Hepatic stellate cell (primary cell): ENCODE data around the gene ETV7.
"Not testable (repeated sequence)": the region's sequence is repeated elsewhere in the genome, so short reads cannot be mapped to it uniquely, and the experiment has no call there.

Experiments
- DNase-seq: peaks from one replicate; pipeline ENCODE4 v3.0.0; 2011; ENCODE audit warnings: low spot score

The ETV7 gene

GRCh38 chr6:36364061-36364635 is 23.3 kb downstream of the ETV7 start:
- DNase-seq = not testable (repeated sequence)

GRCh38 chr6:36363371-36363752 is 24.1 kb downstream of the ETV7 start:
- DNase-seq = not testable (repeated sequence)

GRCh38 chr6:36362551-36363370 is 24.7 kb downstream of the ETV7 start:
- no peak for DNase-seq

GRCh38 chr6:36361071-36361470 is 26.4 kb downstream of the ETV7 start:
- DNase-seq = no peak

GRCh38 chr6:36360241-36361054 is 27.0 kb downstream of the ETV7 start:
- DNase-seq = peak; percentile 80

- peak; percentile 46 for DNase-seq
These were observed 29.1 kb downstream of the ETV7 start for GRCh38 chr6:36358226-36358915.

GRCh38 chr6:36357872-36358225 is 29.6 kb downstream of the ETV7 start:
- DNase-seq = no peak

- DNase-seq = no peak
These were observed 31.6 kb downstream of the ETV7 start for GRCh38 chr6:36355819-36356218.

- DNase-seq = no peak
These were observed 34.0 kb downstream of the ETV7 start for GRCh38 chr6:36353411-36353915.

GRCh38 chr6:36352477-36353157 is 34.9 kb downstream of the ETV7 start:
- DNase-seq = no peak

GRCh38 chr6:36350681-36351571 is 36.5 kb downstream of the ETV7 start:
- DNase-seq = peak; percentile 73

- no peak for DNase-seq
These were observed 37.4 kb downstream of the ETV7 start for GRCh38 chr6:36350082-36350481.

- no peak for DNase-seq
These were observed 38.2 kb downstream of the ETV7 start for GRCh38 chr6:36349240-36349639.

GRCh38 chr6:36347621-36348020 is 39.8 kb downstream of the ETV7 start:
- no peak for DNase-seq

- DNase-seq = no peak
These were observed 40.8 kb downstream of the ETV7 start for GRCh38 chr6:36346486-36347273.

GRCh38 chr6:36345681-36346466 is 41.6 kb downstream of the ETV7 start:
- DNase-seq = no peak

- no peak for DNase-seq
These were observed 44.3 kb downstream of the ETV7 start for GRCh38 chr6:36343109-36343680.

GRCh38 chr6:36340618-36341454 is 46.6 kb downstream of the ETV7 start:
- DNase-seq = peak; percentile 77
